ENCODE measurements around the gene ELMOD3. TPM values are rescaled to one million over a fixed set of nuclear protein-coding genes. Genes with fewer than 3 reads are reported as not detected.
"Not testable (repeated sequence)": the region's sequence is repeated elsewhere in the genome, so short reads cannot be mapped to it uniquely, and the experiment has no call there.

The ELMOD3 gene
- polyA plus RNA-seq, 1 donor, result 17.5 TPM

DNA sequence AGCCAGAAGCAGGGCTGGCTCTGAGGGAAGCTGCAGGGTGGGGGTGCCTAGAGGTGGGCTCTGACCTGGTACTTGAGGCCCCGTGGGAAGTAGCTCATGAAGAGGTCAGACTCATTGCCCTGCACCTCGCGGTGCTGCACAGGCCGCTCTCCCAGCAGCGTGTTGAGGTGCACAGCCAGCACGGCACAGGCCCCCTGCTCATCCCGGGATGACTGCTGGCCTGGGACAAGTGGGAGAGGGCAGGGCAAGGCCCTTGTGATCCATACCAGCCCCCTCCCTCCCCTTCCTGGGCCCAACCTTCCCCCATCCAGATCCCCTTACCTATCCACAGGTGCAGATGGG lies 46.9 kb downstream of the ELMOD3 start:
- DNase-seq, result no peak

DNA sequence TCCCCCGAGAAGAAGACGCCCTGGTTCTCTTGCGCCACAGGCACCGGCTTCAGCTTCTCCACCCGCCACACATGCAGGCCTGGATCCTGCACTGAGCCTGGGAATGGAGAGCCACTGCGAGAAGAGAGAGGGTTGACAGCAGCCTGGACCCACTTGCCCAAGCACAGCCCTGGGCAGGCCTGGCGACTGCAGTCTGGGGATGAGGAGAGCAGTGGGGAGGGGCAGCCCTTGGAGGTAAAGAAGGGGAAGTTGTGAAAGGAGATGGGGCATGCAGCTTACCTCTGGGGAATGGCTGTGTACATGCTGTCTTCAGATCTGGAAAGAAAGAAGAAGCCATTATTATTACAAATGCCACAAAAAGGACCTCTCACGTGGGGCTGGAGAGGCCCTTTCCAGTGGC lies 47.3 kb downstream of the ELMOD3 start:
- no peak for DNase-seq

DNA sequence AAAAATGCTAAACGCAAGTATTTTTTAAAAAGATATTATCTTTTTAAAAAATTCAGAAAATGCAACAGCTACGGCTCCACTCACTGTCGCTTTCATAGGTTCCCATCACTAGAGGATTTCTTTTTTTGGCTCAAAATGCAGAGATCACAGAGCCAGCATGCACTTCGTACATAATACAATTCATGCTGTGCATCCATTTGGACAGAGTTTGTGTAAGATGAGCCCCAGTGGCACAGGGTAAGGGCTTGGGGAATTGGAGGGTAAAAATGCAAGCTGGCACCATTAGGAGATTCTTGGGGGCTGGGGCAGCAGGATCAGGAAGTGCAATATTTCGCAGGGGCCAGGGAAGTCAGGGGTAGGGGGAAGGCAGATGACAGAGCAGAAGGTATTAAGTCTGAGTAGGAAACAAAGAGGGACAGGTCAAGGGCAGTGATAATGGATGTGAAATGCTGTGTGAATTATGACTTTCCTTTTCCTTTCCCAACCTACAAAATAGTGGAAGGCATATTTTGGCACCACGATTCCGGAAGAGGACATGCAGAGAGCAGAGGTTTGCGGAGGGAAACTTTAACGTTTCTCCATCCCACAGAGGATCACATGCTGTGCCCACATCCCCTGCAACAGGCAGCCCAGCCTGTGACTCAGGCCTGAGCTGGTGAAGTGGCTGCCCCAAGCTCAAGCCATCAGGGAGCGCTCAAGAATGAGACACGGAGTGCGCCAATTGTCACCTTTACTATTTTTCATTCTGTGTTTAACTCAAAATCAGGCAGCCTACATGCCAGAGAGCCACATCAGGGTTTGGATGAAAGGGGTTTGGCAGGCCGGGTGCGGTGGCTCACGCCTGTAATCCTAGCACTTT lies 50.9 kb downstream of the ELMOD3 start:
- DNase-seq, result no peak

DNA sequence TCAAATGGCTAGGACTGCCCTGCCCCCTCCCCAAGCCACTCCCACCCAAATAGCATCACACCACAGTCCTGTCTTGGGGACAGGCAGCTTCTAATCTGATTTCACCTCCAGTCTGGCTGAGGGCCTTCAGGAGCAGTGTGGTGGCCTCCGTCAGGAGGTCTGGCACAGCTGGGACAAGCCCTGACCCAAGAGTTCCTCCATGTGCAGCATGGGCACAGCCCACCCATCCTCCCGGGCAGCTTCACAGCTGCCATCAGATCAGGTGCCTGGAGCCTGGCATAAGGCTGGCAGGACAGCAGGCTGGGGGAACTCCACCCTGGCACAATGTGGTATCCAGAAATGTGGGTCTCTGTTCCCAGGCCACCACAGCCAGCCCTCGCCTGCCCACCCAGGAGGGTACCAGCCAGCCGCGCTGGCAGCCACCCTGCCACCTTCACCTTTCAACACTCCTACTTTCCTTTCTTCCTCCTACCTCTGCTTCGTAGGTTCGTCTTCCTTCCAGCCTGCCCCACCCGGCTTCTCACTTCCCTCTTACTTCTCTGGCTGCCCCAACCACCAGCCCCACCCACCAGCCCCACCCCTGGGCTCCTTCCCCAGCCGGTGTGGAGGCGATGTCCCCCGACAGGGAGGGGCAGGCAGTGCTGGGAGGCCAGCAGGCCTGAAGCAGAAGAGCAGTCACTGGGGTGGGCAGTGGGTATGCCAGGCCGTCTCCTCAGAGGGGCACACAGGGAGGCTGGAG lies 55.4 kb downstream of the ELMOD3 start, which contains the start of gene CAPG:
Gene CAPG, minus strand, starts transcription at position 522 of the 739 bp plus-strand sequence. CDS start 8,221 bp downstream, outside the sequence.
- no peak for DNase-seq

DNA sequence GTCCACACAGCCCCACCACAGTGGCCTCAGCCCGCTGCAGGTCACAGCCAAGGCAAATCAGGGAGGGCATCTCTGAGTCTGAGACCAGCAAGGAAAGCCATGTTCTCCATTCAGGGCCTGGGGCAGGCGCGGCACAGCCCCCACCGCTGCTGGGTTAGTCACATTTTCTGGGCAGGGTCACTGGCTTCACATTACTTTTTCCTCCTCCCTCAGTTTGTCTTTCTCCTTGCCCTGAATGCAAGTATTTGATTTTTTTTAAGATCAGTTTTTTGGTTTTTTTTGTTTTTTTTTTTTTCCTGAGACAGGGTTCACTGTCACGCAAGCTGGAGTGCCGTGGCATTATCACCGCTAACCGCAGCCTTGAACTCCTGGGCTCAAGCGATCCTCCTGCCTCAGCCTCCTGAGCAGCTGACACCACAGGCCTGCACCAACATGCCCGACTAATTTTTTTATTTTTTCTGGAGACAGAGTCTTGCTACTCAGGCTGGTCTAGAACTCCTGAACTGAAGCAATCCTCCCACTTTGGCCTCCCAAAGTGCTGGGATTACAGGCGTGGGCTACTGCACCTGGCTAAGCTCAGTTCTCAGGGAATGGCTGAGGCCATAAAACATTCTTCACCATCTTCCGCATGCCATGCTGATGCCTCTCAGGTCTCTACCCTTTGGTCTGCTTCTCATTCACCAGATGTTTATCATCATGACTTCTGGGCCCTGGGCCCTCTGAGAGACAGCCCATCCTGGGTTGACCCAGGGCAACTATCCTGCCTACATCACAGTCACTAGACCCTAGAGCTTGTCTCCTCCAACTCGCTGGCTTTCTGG lies 56.2 kb downstream of the ELMOD3 start:
- DNase-seq, result no peak

DNA sequence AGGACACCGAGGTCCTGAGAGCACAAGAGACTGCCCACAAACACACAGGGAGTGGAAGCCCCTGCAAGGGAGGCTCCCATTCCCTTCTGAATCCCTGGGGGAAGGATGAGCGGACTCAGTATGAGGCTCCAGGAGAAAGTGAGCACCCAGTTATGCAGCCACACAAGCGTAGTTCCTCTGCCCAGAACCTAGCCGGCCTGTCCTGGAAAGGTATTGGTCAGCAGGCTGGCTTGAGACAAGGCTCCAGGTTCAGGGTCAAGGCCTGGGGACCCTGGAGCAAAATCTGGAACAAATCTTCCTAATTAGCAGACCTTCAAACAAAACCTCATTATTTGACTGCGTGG lies 56.8 kb downstream of the ELMOD3 start:
- DNase-seq, result no peak

DNA sequence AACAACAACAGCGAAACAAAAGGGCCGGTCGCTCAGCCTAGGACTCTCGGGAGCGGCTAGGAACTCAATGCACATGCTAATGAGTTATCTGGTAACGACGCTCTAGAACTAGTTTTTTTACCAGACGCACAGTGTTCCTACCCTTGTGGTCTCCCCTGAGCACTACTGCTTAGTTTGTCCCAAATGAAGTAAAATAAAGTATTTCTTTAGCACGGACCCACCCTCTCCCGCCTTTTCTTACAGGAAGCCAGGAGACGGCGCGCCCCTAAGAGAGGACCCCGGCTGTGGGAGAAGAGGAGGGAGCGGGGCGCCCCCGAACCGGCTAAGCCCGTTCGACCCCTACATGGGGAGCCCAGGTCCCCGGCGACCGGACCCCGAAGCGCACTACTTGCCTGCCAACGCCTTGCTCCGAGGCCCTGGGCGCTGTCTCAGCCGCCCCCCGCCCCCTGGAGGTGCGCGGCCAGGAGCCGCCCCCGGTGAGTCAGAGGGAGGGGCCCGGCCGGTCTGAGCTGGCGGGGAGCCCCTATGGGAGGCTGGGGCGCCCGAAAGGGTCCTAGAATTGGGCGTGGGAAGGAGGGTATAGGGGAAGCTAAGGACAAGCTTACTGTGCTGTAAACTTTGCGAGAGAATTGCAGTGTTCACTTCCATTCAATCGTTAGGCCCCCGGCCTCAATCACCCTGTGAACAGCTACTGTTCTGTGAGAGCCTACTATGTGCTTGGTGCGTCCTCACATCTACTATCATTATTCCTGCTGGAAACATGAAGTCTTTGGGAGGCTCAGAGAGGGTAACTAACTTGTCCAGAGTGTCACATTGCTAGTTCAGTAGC lies 59.2 kb downstream of the ELMOD3 start:
- DNase-seq, result no peak

DNA sequence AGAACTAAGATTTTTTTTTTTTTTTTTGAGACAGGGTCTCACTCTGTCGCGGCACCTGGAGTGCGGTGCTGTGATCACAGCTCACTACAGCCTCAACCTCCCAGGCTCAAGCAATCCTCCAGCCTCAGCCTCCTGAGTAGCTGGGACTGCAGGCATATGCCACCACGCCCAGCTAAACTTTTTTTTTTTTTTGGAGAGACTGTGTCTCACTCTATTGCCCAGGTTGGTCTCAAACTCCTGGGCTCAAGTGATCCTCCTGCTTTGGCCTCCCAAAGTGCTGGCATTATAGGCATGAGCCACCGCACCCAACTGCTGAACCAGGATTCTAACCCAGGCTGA lies 59.8 kb downstream of the ELMOD3 start:
- not testable (repeated sequence) for DNase-seq

DNA sequence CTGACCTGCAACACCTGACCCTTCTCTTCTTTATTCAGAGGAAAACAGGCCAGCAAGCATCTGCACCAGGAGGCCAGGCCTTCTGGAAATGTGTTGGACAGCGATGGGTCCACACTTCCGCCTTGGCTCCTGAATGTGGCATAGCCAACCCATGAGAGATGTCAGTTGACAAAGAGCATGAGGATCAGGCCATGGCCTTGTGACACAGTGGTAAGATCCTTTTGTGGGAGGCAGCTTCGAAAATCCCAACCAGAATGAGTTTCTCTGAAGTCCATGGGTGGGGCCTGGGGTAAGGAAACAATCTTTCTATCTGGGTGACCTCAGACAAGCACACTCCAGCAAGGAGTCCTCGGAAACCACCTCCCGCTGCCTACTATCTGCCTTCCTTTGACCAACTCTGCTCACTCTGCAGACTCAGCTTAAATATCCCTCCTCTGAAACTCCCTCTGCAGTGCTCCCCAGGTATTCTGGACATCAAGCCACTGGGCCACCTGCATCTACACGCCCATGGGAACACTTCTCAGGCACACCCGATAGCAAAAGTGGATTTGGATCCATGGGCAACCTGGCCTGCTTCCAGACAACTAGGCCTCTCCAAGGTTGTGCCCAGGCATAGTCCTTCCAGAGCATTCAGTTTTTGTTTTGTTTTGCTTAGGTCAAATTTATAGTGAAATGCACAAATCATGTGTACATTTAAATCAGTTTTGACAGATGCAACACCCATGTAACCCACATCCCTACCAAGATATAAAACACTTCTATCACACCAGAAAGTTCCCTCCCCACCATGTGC lies 60.4 kb downstream of the ELMOD3 start:
- no peak for DNase-seq

DNA sequence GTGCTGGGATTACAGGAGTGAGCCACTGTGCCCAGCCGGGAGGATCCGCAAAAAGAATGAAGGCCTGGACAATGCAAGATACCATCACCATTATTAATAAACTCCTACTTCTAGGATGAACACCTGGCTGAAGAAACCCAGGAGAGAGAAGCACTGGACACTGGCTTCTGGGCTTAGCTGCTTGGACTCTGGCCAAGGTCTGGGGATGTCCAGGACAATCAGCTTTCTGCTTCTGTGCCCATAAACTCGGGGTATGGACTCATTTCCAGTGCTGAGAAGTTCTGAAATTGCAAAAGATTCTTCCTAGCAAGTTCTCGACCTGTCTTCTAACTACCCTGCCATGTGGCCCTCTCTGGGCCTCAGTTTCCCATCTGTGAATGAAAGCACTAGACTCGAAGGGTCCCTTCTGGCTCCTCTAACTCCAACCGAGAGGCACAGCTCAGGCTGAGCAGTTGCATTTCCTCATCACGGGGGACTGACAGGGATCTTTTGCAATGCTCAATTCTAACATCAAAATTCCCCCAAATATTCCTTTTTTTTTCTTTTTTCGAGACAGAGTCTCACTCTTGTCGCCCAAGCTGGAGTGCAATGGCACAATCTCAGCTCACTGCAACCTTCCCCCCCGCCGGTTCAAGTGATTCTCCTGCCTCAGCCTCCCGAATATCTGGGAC lies 61.5 kb downstream of the ELMOD3 start:
- no peak for DNase-seq

DNA sequence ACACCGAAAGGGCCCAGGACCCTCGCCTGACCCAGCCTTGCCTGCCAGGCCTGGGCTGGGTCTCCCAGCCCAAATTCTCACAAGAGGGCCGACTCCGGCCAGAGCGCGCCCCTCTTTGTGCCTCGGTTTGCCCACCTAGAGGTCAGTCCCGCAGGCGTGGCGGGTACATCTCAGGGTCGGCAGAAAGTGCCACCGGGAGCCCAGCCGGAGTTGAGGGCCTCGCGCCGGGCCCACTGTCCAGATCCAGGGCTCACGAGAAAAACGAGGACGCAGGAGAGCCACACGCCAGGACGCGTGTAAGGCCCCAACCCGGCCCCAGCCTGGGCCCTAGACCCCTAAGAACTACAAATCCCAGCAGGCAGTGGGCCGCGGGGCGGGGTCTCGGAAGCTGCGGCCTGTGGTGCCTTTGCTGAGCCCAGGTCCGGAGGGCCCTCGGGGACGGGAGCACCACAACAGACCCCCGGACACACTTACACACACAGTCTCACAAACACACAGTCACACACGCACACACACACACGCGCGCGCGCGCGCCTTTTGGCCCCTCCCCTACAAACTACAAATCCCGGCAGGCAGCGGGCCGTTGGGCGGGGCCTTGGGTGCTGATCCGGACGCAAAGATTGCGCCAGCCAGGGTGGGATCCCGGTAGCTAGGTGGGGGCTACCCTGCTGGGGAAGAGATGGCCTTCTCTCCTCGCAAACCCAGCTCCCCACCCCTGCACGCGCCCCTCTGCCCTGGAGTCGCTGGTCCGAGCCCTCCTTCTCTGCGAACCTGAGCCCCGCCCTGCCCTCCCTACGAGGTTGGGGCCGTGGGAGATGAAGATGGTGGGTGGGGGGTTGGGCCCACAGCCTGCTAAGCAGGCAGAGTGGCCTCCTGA lies 63.8 kb downstream of the ELMOD3 start, which contains the start of gene SH2D6:
Gene SH2D6, plus strand, starts transcription at position 583 of the 877 bp plus-strand sequence. CDS start 10,752 bp downstream, outside the sequence.
- DNase-seq, result peak; percentile 91

DNA sequence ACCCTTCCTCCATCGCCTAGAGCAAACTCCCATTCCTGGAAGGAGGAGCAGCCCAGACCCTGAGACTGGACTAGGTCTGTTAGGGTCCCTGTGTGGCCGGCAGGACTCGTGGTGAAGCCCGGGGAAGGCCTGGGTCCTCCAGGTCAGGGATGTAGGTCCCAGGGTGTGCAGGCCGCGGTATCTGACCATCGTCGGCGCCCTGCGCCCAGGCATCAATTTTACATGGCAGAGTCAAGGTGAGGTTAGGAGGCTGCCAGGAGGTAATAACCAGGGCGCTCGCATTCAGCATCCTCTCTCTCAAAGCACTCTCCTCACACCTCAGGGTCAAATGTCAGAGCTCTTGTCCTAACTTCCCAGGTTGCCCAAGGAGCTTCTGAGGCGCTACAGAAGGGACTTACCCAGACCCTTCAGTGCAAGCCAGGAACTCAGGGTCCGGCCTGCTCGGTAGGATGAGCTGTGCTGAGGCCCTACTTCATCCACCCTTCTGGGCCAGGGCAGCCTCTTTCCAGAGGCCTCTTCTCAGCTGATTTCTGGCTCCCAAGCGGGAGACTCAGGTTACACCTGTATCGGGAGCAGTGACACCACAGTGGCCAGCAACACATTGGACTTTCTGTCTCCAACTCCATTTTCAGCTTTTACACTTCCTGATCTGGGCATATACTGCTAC lies 64.6 kb downstream of the ELMOD3 start:
- DNase-seq, result no peak

DNA sequence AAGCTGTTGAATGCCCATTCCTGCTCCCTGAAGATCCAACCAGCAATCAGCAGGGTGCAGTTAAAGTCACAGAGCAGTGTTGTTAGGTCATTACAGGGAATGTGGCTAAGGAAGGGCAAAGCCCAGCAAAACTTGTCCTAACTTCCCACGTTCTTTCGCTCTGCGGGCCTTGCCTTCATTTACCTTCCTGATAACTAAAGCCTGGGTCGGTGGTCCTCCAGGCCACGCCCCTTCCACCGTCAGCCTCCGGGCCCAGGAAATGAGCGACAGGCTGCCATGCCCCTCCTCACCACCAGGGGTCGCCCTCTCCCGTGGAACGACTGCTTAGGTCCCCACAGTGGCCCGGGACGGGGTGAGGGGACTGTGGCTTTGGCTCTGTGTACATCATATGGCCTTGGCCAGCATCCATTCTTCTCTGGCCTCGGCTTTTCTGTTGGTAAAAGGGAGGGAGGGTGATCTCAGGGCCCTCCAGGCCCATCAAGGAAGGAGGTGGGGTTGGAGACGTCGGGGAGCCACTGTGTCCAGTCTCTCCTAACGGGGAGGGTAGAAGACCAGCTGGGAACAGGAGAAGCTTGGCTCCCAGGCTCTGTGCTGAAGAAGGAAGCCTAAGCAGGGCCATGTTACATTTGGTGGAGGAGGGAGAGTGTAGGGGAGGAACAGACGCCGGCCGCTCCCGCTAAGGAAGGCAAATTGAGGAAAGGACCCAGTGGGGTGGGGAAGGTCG lies 66.1 kb downstream of the ELMOD3 start:
- DNase-seq, result peak; percentile 86

DNA sequence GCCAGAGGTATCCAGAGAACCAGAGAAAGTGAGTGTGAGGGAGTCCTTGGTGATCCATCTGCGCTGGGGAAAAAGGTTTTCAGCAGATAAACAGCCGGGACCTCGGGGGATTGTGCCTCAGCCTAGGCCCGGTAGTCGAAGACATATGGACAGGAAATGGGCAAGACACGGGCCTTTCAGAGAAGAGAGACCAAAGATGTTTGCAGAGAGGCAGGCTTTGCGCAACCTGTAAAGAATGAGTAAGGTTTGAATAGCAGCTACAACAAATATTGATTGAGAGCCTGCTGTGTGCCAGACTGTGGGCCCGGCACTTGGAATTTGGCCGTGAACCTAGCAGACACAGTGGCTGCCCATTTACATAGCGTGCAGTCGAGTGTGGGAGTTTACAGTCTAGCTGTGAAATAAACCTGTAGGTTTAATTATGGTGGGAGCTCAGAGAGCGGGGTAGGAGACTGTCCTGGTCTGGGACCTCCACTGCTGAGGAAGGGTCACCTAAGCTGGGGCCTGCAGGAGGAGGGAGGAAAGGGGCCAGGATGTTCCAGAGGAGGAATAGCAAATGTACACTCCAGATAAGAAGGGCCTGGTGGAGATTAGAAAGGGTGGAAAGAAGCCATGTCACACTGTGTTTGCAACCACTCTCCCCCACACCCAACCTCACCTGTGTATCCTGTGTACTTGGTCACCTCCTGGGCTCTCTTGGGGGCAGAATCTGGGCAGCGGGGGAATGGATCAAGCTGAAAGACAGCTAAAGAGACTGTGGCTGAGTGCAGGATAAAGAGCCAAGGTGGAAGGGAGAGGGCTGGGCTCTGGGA lies 66.9 kb downstream of the ELMOD3 start:
- DNase-seq, result no peak

DNA sequence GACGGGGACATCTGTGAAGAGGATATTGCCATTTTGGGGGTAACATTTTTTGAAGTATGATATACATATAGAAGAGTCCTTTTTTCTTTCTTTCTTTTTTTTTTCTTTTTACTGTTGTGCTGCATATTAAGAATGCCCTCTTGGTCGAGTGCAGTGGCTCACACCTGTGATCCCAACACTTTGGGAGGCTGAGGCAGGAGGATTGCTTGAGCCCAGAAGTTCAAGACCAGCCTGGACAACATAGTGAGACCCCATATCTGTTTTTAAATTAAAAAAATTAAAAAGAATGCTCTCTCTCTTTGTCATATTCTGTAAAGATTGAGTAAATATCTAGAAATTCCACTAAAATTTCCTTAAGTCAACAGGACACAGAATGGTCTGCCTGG lies 67.5 kb downstream of the ELMOD3 start:
- no peak for DNase-seq

DNA sequence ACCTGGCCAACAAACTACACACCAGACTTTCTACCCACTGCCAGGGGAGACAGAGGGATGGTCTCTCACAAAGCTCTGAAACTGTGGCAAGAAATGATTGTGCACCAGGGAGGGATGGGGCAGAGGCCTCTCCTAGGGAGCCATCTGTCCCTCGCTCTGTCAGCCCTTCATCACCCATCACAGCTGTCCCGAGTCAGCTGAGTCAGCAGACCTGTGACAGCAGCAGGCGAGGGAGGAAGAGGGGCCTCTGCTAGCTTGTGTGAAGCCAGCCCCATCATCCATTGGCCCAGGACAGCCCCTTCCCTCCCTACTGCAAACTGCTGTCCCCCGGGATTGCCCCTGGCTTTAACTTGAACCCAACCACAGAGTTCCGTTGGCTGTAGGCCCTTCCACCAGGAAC lies 69.0 kb downstream of the ELMOD3 start:
- DNase-seq, result no peak

DNA sequence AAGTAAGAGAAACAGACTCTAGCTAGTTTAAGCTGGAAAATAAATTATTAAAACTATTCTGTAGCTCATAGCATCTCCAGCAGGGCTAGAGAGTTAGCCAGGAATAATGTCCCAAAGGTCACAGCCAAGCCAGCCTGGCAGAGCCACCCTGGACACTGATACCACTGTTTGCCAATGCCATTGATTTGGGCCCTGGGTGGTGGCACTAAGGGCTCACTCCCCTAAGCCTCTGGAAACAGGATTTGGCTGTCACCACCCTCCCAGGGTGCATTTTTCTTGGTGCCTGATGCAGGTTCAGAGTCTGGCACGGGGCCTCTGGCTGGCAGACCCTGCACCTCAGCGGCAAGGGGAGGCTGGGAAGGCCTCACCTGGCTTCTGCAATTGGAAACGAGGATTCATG lies 71.0 kb downstream of the ELMOD3 start:
- DNase-seq, result no peak

Measured in hindlimb muscle (tissue), 1 donor.